ENCODE measurements around the gene BTNL9. TPM values are rescaled to one million over a fixed set of nuclear protein-coding genes. Genes with fewer than 3 reads are reported as not detected.

The BTNL9 gene
- total RNA-seq, 1 experiment from 2014 or later: not detected

DNA sequence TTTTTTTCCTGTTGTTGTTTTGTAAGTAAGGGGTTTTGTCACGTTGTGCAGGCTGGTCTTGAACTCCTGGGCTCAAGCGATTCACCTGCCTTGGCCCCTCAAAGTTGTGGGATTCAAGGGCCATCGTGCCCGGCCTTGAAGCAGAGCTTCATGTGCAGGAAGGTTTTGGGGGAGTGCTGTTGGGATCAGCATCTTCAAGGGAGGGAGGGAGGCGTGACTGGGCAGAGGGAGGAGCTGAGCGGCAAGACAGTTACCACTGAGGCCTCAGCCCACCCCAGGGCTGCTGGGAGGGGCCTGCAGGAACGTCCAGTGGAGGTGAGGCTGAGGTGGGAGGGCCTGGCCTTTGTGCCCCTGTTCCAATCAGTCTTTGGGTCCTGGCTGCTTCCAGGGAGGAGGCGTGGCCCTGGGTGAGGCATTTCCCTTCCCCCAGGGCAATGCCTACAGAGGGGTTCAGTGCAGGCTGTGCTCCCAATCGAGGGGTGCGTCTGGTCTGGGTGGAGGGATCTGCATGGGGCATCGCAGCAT is 69.5 kb downstream of the BTNL9 start:
- DNase-seq (ENCODE audit: low read depth): no peak
- in situ Hi-C loops (cut with HindIII; ENCODE audit: low pct_unique_long_range_greater_than_20kb, low sequenced_read_pairs): no loop called here

DNA sequence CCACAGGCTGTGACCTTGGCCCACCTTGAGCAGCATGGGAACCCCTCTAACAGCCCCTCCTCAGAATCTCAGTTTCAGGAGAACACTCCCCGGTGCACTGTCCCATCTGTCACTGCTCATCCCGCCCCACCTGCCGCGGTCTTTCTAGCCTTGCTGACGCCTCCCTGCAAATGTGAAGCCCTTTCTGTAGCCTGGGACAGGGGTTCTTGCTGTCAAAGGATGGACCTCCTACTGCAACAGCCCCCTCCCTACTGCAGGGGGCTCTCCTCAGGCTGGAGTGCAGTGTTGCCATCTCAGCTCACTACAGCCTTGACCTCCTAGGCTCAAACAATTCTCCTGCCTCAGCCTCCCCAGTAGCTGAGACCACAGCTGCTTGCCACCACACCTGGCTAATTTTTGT is 70.9 kb downstream of the BTNL9 start:
- in situ Hi-C loops (cut with HindIII; ENCODE audit: low pct_unique_long_range_greater_than_20kb, low sequenced_read_pairs): no loop called here
- no peak for DNase-seq (ENCODE audit: low read depth)

Other genes with a start within 250 kb of the BTNL9 start
- gene MGAT1, start 237.5 kb upstream of the BTNL9 start, total RNA-seq (2014; rRNA removed; shearing (Covaris generic); ENCODE audit: low replicate concordance): 155 and 157 TPM in 2 replicates
- gene ZFP62, start 179.0 kb upstream of the BTNL9 start, total RNA-seq (2014; rRNA removed; shearing (Covaris generic); ENCODE audit: low replicate concordance): 6.7 and 9.8 TPM in 2 replicates
- gene BTNL8, start 141.1 kb upstream of the BTNL9 start, total RNA-seq (2014; rRNA removed; shearing (Covaris generic); ENCODE audit: low replicate concordance): not detected in 2 replicates
- not detected in 2 replicates for gene BTNL3, start 51.4 kb upstream of the BTNL9 start, total RNA-seq (2014; rRNA removed; shearing (Covaris generic); ENCODE audit: low replicate concordance)
- gene OR2V1, start 90.9 kb downstream of the BTNL9 start, total RNA-seq (2014; rRNA removed; shearing (Covaris generic); ENCODE audit: low replicate concordance): not detected in 2 replicates
- gene OR2V2, start 107.3 kb downstream of the BTNL9 start, total RNA-seq (2014; rRNA removed; shearing (Covaris generic); ENCODE audit: low replicate concordance): not detected in 2 replicates
- gene TRIM7, start 164.9 kb downstream of the BTNL9 start, total RNA-seq (2014; rRNA removed; shearing (Covaris generic); ENCODE audit: low replicate concordance): 56.2 and 62.2 TPM in 2 replicates
- 17.9 and 32.2 TPM in 2 replicates for gene TRIM41, start 183.0 kb downstream of the BTNL9 start, total RNA-seq (2014; rRNA removed; shearing (Covaris generic); ENCODE audit: low replicate concordance)
- 4,377 and 4,541 TPM in 2 replicates for gene RACK1, start 203.6 kb downstream of the BTNL9 start, total RNA-seq (2014; rRNA removed; shearing (Covaris generic); ENCODE audit: low replicate concordance)
- 1.3 and 12.9 TPM in 2 replicates for gene TRIM52, start 220.9 kb downstream of the BTNL9 start, total RNA-seq (2014; rRNA removed; shearing (Covaris generic); ENCODE audit: low replicate concordance)

Measured in Caki2 (cell line).